ENCODE results near the gene ITPKB.

The ITPKB gene

GRCh38 chr1:226634166-226634588 lies 104.9 kb downstream of the ITPKB start:
- H3K36me3 ChIP-seq (replicated peaks in 1 of 2; ENCODE audit: control insufficient read depth in 2 of 2, insufficient read depth in 2 of 2, low read length in 2 of 2): peaks cover 0 to 10% of the 10 kb centered on the region in 2 donors
- no peak overlapping the region for H2BK15ac ChIP-seq (ENCODE audit: low read length)
- no peak overlapping the region for H4K8ac ChIP-seq (ENCODE audit: low read depth, low read length)
- H3K27me3 ChIP-seq (ENCODE audit: control insufficient read depth in 3 of 3, insufficient read depth in 3 of 3, low read depth in 1 of 3, low read length in 3 of 3): no peaks in the 10 kb centered on the region
- H3K9me3 ChIP-seq (replicated peaks in 1 of 2; ENCODE audit: control insufficient read depth in 2 of 2, insufficient read depth in 1 of 2, low read depth in 1 of 2, low read length in 2 of 2): no peaks in the 10 kb centered on the region
- peaks cover 2 to 5% of the 10 kb centered on the region in 2 donors for H3K4me1 ChIP-seq (ENCODE audit: control insufficient read depth in 2 of 2, insufficient read depth in 1 of 2, low read depth in 1 of 2, low read length in 2 of 2)
- H2BK120ac ChIP-seq (ENCODE audit: low read depth, low read length): no peak overlapping the region
- no peak overlapping the region for H4K91ac ChIP-seq (ENCODE audit: low read depth, low read length, poor library complexity)
- no peak overlapping the region for H3K4me2 ChIP-seq (ENCODE audit: insufficient read depth, low read length, poor library complexity, severe bottlenecking)
- H3K9ac ChIP-seq (ENCODE audit: low read depth, low read length, poor library complexity): peak overlapping the region; percentile 1
- peaks cover 1% of the 10 kb centered on the region for H3K79me1 ChIP-seq (ENCODE audit: low read depth, low read length)
- H3K4ac ChIP-seq (ENCODE audit: low read length): no peak overlapping the region
- no peak overlapping the region for H3K14ac ChIP-seq (ENCODE audit: low read length)
- H3K23ac ChIP-seq (ENCODE audit: low read depth, low read length, poor library complexity): no peak overlapping the region
- H3K4me3 ChIP-seq (ENCODE audit: low read length in 2 of 2): no peak overlapping the region
- no peak overlapping the region for H2AK5ac ChIP-seq (ENCODE audit: low read depth, low read length)
- WGBS, 2 donors (ENCODE audit: extremely low coverage in 2 of 2, insufficient read length in 2 of 2, insufficient replicate concordance in 1 of 2): no CpG with 5 or more reads among the region's 6 CpGs
- H3K27ac ChIP-seq (replicated peaks; ENCODE audit: low read length): no peak overlapping the region
- peak overlapping the region; percentile 31 for H3K18ac ChIP-seq (ENCODE audit: low read length)
- no peak overlapping the region for H2BK5ac ChIP-seq (ENCODE audit: low read length)
- H2AFZ ChIP-seq (ENCODE audit: low read length): no peak overlapping the region
- DNase-seq (ENCODE audit: low spot score): peak; percentile 70
- no peak overlapping the region for H2BK12ac ChIP-seq (ENCODE audit: low read length)

DNA sequence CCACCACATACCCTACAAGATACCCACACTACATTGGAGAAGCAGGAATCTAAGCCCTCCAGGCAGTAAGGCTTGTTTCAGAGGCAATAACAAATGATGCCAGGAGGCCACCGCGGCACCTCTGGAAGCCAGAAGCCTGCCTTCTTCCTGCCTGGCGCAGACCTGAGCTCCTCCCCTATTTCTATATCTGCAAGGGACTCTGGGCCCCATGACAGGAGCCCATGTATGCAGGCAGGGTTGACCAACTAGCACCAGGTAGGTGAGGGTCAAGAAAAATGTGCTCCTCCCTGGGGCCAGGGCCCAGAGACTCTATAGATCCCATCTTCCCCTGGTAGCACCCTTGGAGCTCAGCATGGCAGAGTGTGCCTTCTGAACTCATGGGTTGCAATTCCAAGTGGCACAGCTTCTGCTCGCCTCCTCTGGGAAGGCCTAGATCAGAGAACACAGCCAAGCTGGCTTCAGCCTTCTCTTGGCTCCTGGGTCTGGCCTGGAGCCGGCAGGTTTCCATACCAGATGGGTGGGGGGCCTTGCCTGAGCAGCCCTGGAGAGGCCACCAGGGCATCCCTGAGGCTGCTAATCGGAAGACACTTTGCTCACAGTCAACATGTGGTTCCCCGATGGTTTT lies 105.4 kb downstream of the ITPKB start:
- Histone ChIP-seq H3K4me1 (ENCODE audit: control insufficient read depth in 2 of 2, insufficient read depth in 1 of 2, low read depth in 1 of 2, low read length in 2 of 2) (peaks cover 3 to 5% of the 10 kb centered on the region in 2 donors), H3K9me3 (replicated peaks in 1 of 2; ENCODE audit: control insufficient read depth in 2 of 2, insufficient read depth in 1 of 2, low read depth in 1 of 2, low read length in 2 of 2) (no peaks in the 10 kb centered on the region), H3K4me2 (ENCODE audit: insufficient read depth, low read length, poor library complexity, severe bottlenecking) (no peak overlapping the region), H3K4me3 (ENCODE audit: low read length in 2 of 2) (no peak overlapping the region), H4K8ac (ENCODE audit: low read depth, low read length) (no peak overlapping the region), H3K23ac (ENCODE audit: low read depth, low read length, poor library complexity) (no peak overlapping the region), H3K27ac (replicated peaks; ENCODE audit: low read length) (no peak overlapping the region), H3K27me3 (ENCODE audit: control insufficient read depth in 3 of 3, insufficient read depth in 3 of 3, low read depth in 1 of 3, low read length in 3 of 3) (no peaks in the 10 kb centered on the region), H3K36me3 (replicated peaks in 1 of 2; ENCODE audit: control insufficient read depth in 2 of 2, insufficient read depth in 2 of 2, low read length in 2 of 2) (peaks cover 0 to 9% of the 10 kb centered on the region in 2 donors), H3K18ac (ENCODE audit: low read length) (peak overlapping the region; percentile 31), H3K79me1 (ENCODE audit: low read depth, low read length) (peaks cover 1% of the 10 kb centered on the region), H2BK5ac (ENCODE audit: low read length) (no peak overlapping the region), H3K14ac (ENCODE audit: low read length) (no peak overlapping the region), H3K4ac (ENCODE audit: low read length) (no peak overlapping the region), H2BK12ac (ENCODE audit: low read length) (no peak overlapping the region), H4K91ac (ENCODE audit: low read depth, low read length, poor library complexity) (no peak overlapping the region), H2AFZ (ENCODE audit: low read length) (no peak overlapping the region), H2AK5ac (ENCODE audit: low read depth, low read length) (peak overlapping the region; percentile 13), H2BK15ac (ENCODE audit: low read length) (no peak overlapping the region), H3K9ac (ENCODE audit: low read depth, low read length, poor library complexity) (no peak overlapping the region), H2BK120ac (ENCODE audit: low read depth, low read length) (no peak overlapping the region)
- no CpG with 5 or more reads among the region's 7 CpGs for WGBS, 2 donors (ENCODE audit: extremely low coverage in 2 of 2, insufficient read length in 2 of 2, insufficient replicate concordance in 1 of 2)
- DNase-seq (ENCODE audit: low spot score): no peak

- no peak overlapping the region for H2BK15ac ChIP-seq (ENCODE audit: low read length)
- H3K79me1 ChIP-seq (ENCODE audit: low read depth, low read length): peaks cover 1% of the 10 kb centered on the region
- no peak overlapping the region for H4K8ac ChIP-seq (ENCODE audit: low read depth, low read length)
- H3K4ac ChIP-seq (ENCODE audit: low read length): no peak overlapping the region
- no peak overlapping the region for H2AK5ac ChIP-seq (ENCODE audit: low read depth, low read length)
- H3K27ac ChIP-seq (replicated peaks; ENCODE audit: low read length): no peak overlapping the region
- no peak for DNase-seq (ENCODE audit: low spot score)
- peak overlapping the region; percentile 13 for H3K9ac ChIP-seq (ENCODE audit: low read depth, low read length, poor library complexity)
- peaks cover 3 to 5% of the 10 kb centered on the region in 2 donors for H3K4me1 ChIP-seq (ENCODE audit: control insufficient read depth in 2 of 2, insufficient read depth in 1 of 2, low read depth in 1 of 2, low read length in 2 of 2)
- H4K91ac ChIP-seq (ENCODE audit: low read depth, low read length, poor library complexity): no peak overlapping the region
- no peak overlapping the region for H2AFZ ChIP-seq (ENCODE audit: low read length)
- H3K27me3 ChIP-seq (ENCODE audit: control insufficient read depth in 3 of 3, insufficient read depth in 3 of 3, low read depth in 1 of 3, low read length in 3 of 3): no peaks in the 10 kb centered on the region
- H2BK12ac ChIP-seq (ENCODE audit: low read length): no peak overlapping the region
- H3K4me3 ChIP-seq (ENCODE audit: low read length in 2 of 2): no peak overlapping the region
- no peak overlapping the region for H3K4me2 ChIP-seq (ENCODE audit: insufficient read depth, low read length, poor library complexity, severe bottlenecking)
- H3K18ac ChIP-seq (ENCODE audit: low read length): no peak overlapping the region
- no peak overlapping the region for H3K23ac ChIP-seq (ENCODE audit: low read depth, low read length, poor library complexity)
- WGBS, 2 donors (ENCODE audit: extremely low coverage in 2 of 2, insufficient read length in 2 of 2, insufficient replicate concordance in 1 of 2): no CpG with 5 or more reads among the region's 10 CpGs
- no peak overlapping the region for H3K14ac ChIP-seq (ENCODE audit: low read length)
- H3K36me3 ChIP-seq (replicated peaks in 1 of 2; ENCODE audit: control insufficient read depth in 2 of 2, insufficient read depth in 2 of 2, low read length in 2 of 2): peaks cover 0 to 7% of the 10 kb centered on the region in 2 donors
- no peak overlapping the region for H2BK5ac ChIP-seq (ENCODE audit: low read length)
- no peak overlapping the region for H2BK120ac ChIP-seq (ENCODE audit: low read depth, low read length)
- H3K9me3 ChIP-seq (replicated peaks in 1 of 2; ENCODE audit: control insufficient read depth in 2 of 2, insufficient read depth in 1 of 2, low read depth in 1 of 2, low read length in 2 of 2): no peaks in the 10 kb centered on the region
Observed at GRCh38 chr1:226632922-226633351, 106.1 kb downstream of the ITPKB start.

GRCh38 chr1:226632169-226632879 lies 106.8 kb downstream of the ITPKB start:
- peak overlapping the region; percentile 59 for H3K23ac ChIP-seq (ENCODE audit: low read depth, low read length, poor library complexity)
- H3K4me3 ChIP-seq (ENCODE audit: low read length in 2 of 2): no peak overlapping the region
- no peak overlapping the region for H2BK5ac ChIP-seq (ENCODE audit: low read length)
- H2AK5ac ChIP-seq (ENCODE audit: low read depth, low read length): no peak overlapping the region
- no peak overlapping the region for H4K91ac ChIP-seq (ENCODE audit: low read depth, low read length, poor library complexity)
- no peak overlapping the region for H2BK15ac ChIP-seq (ENCODE audit: low read length)
- H2BK12ac ChIP-seq (ENCODE audit: low read length): no peak overlapping the region
- no peaks in the 10 kb centered on the region for H3K9me3 ChIP-seq (replicated peaks in 1 of 2; ENCODE audit: control insufficient read depth in 2 of 2, insufficient read depth in 1 of 2, low read depth in 1 of 2, low read length in 2 of 2)
- H3K9ac ChIP-seq (ENCODE audit: low read depth, low read length, poor library complexity): no peak overlapping the region
- no peak overlapping the region for H2AFZ ChIP-seq (ENCODE audit: low read length)
- H3K27ac ChIP-seq (replicated peaks; ENCODE audit: low read length): no peak overlapping the region
- H3K27me3 ChIP-seq (ENCODE audit: control insufficient read depth in 3 of 3, insufficient read depth in 3 of 3, low read depth in 1 of 3, low read length in 3 of 3): no peaks in the 10 kb centered on the region
- peaks cover 1% of the 10 kb centered on the region for H3K79me1 ChIP-seq (ENCODE audit: low read depth, low read length)
- peaks cover 0 to 7% of the 10 kb centered on the region in 2 donors for H3K36me3 ChIP-seq (replicated peaks in 1 of 2; ENCODE audit: control insufficient read depth in 2 of 2, insufficient read depth in 2 of 2, low read length in 2 of 2)
- H2BK120ac ChIP-seq (ENCODE audit: low read depth, low read length): no peak overlapping the region
- WGBS, 2 donors (ENCODE audit: extremely low coverage in 2 of 2, insufficient read length in 2 of 2, insufficient replicate concordance in 1 of 2): no CpG with 5 or more reads among the region's 9 CpGs
- DNase-seq (ENCODE audit: low spot score): no peak
- peaks cover 3 to 5% of the 10 kb centered on the region in 2 donors for H3K4me1 ChIP-seq (ENCODE audit: control insufficient read depth in 2 of 2, insufficient read depth in 1 of 2, low read depth in 1 of 2, low read length in 2 of 2)
- no peak overlapping the region for H3K4me2 ChIP-seq (ENCODE audit: insufficient read depth, low read length, poor library complexity, severe bottlenecking)
- no peak overlapping the region for H3K4ac ChIP-seq (ENCODE audit: low read length)
- H4K8ac ChIP-seq (ENCODE audit: low read depth, low read length): no peak overlapping the region
- peak overlapping the region; percentile 90 for H3K14ac ChIP-seq (ENCODE audit: low read length)
- peak overlapping the region; percentile 61 for H3K18ac ChIP-seq (ENCODE audit: low read length)
